ENCODE data around the gene GRPR.
"Not testable (repeated sequence)": the region's sequence is repeated elsewhere in the genome, so short reads cannot be mapped to it uniquely, and the experiment has no call there.

GRPR gene

GRCh38 chrX:16171944-16172343 is 48.6 kb downstream of the GRPR start:
- H3K27me3 ChIP-seq (ENCODE audit: insufficient read depth, low read length, poor library complexity) = no peaks in the 10 kb centered on the region
- H3K36me3 ChIP-seq (ENCODE audit: control insufficient read depth, insufficient read depth, low read length) = peaks cover 5% of the 10 kb centered on the region
- no peaks in the 10 kb centered on the region for H3K79me1 ChIP-seq (ENCODE audit: low read length)
- H4K8ac ChIP-seq (ENCODE audit: low read depth, low read length) = no peak overlapping the region
- H3K9ac ChIP-seq (ENCODE audit: low read length) = no peak overlapping the region
- H3K4me1 ChIP-seq (ENCODE audit: control insufficient read depth, low read depth, low read length) = no peaks in the 10 kb centered on the region
- H3K27ac ChIP-seq (ENCODE audit: low read depth, low read length) = no peak overlapping the region
- no CpG with 5 or more reads among the region's 4 CpGs for WGBS (ENCODE audit: extremely low coverage, insufficient coverage, low lambda C conversion rate)
- no peak overlapping the region for H2AK5ac ChIP-seq (ENCODE audit: low read length)
- no peak overlapping the region for H3K4me2 ChIP-seq (ENCODE audit: low read length)
- no peak for DNase-seq
- no peak overlapping the region for H2BK5ac ChIP-seq (ENCODE audit: low read length)
- H3K23ac ChIP-seq (ENCODE audit: low read length) = no peak overlapping the region
- H3K4ac ChIP-seq (ENCODE audit: low read depth, low read length) = no peak overlapping the region
- no peaks in the 10 kb centered on the region for H3K79me2 ChIP-seq (ENCODE audit: control insufficient read depth, insufficient read depth, low read length)
- H3K4me3 ChIP-seq (ENCODE audit: low read length) = no peak overlapping the region
- no peak overlapping the region for H4K5ac ChIP-seq (ENCODE audit: low read length)
- no peak overlapping the region for H2BK15ac ChIP-seq (replicated peaks; ENCODE audit: low read depth)
- H3K18ac ChIP-seq (ENCODE audit: low read length) = no peak overlapping the region
- H2BK120ac ChIP-seq (ENCODE audit: low read depth, low read length) = no peak overlapping the region
- H3K56ac ChIP-seq (ENCODE audit: low read length) = no peak overlapping the region

- no peak overlapping the region for H2BK15ac ChIP-seq (replicated peaks; ENCODE audit: low read depth)
- H2BK5ac ChIP-seq (ENCODE audit: low read length) = no peak overlapping the region
- H3K79me1 ChIP-seq (ENCODE audit: low read length) = no peaks in the 10 kb centered on the region
- no peaks in the 10 kb centered on the region for H3K79me2 ChIP-seq (ENCODE audit: control insufficient read depth, insufficient read depth, low read length)
- H3K27ac ChIP-seq (ENCODE audit: low read depth, low read length) = no peak overlapping the region
- no peak overlapping the region for H3K18ac ChIP-seq (ENCODE audit: low read length)
- H3K36me3 ChIP-seq (ENCODE audit: control insufficient read depth, insufficient read depth, low read length) = peaks cover 5% of the 10 kb centered on the region
- no peak overlapping the region for H3K4ac ChIP-seq (ENCODE audit: low read depth, low read length)
- no peak overlapping the region for H3K4me3 ChIP-seq (ENCODE audit: low read length)
- no peak overlapping the region for H3K9ac ChIP-seq (ENCODE audit: low read length)
- H4K8ac ChIP-seq (ENCODE audit: low read depth, low read length) = no peak overlapping the region
- no peak overlapping the region for H2BK120ac ChIP-seq (ENCODE audit: low read depth, low read length)
- no peaks in the 10 kb centered on the region for H3K4me1 ChIP-seq (ENCODE audit: control insufficient read depth, low read depth, low read length)
- H3K27me3 ChIP-seq (ENCODE audit: insufficient read depth, low read length, poor library complexity) = no peaks in the 10 kb centered on the region
- H3K56ac ChIP-seq (ENCODE audit: low read length) = no peak overlapping the region
- no CpG with 5 or more reads among the region's 3 CpGs for WGBS (ENCODE audit: extremely low coverage, insufficient coverage, low lambda C conversion rate)
- H4K5ac ChIP-seq (ENCODE audit: low read length) = no peak overlapping the region
- no peak for DNase-seq
- H3K4me2 ChIP-seq (ENCODE audit: low read length) = no peak overlapping the region
- no peak overlapping the region for H2AK5ac ChIP-seq (ENCODE audit: low read length)
- no peak overlapping the region for H3K23ac ChIP-seq (ENCODE audit: low read length)
These were observed 49.0 kb downstream of the GRPR start for GRCh38 chrX:16172391-16172790.

GRCh38 chrX:16175329-16176061 is 52.1 kb downstream of the GRPR start:
- no peak overlapping the region for H3K27ac ChIP-seq (ENCODE audit: low read depth, low read length)
- H3K4me1 ChIP-seq (ENCODE audit: control insufficient read depth, low read depth, low read length) = no peaks in the 10 kb centered on the region
- no peak overlapping the region for H2BK15ac ChIP-seq (replicated peaks; ENCODE audit: low read depth)
- no peak for DNase-seq
- no peak overlapping the region for H2AK5ac ChIP-seq (ENCODE audit: low read length)
- no peaks in the 10 kb centered on the region for H3K27me3 ChIP-seq (ENCODE audit: insufficient read depth, low read length, poor library complexity)
- no peak overlapping the region for H2BK5ac ChIP-seq (ENCODE audit: low read length)
- no peak overlapping the region for H3K9ac ChIP-seq (ENCODE audit: low read length)
- H3K79me1 ChIP-seq (ENCODE audit: low read length) = no peaks in the 10 kb centered on the region
- H3K4ac ChIP-seq (ENCODE audit: low read depth, low read length) = no peak overlapping the region
- H3K4me2 ChIP-seq (ENCODE audit: low read length) = no peak overlapping the region
- H3K36me3 ChIP-seq (ENCODE audit: control insufficient read depth, insufficient read depth, low read length) = peaks cover 5% of the 10 kb centered on the region
- H3K23ac ChIP-seq (ENCODE audit: low read length) = no peak overlapping the region
- no CpG with 5 or more reads among the region's 3 CpGs for WGBS (ENCODE audit: extremely low coverage, insufficient coverage, low lambda C conversion rate)
- no peak overlapping the region for H3K56ac ChIP-seq (ENCODE audit: low read length)
- no peak overlapping the region for H4K8ac ChIP-seq (ENCODE audit: low read depth, low read length)
- no peak overlapping the region for H3K18ac ChIP-seq (ENCODE audit: low read length)
- no peak overlapping the region for H3K4me3 ChIP-seq (ENCODE audit: low read length)
- H2BK120ac ChIP-seq (ENCODE audit: low read depth, low read length) = no peak overlapping the region
- no peaks in the 10 kb centered on the region for H3K79me2 ChIP-seq (ENCODE audit: control insufficient read depth, insufficient read depth, low read length)
- no peak overlapping the region for H4K5ac ChIP-seq (ENCODE audit: low read length)

GRCh38 chrX:16177260-16177659 is 53.9 kb downstream of the GRPR start:
- no peak overlapping the region for H3K27ac ChIP-seq (ENCODE audit: low read depth, low read length)
- H3K4me3 ChIP-seq (ENCODE audit: low read length) = no peak overlapping the region
- no peak for DNase-seq
- H3K36me3 ChIP-seq (ENCODE audit: control insufficient read depth, insufficient read depth, low read length) = peaks cover 5% of the 10 kb centered on the region
- H2BK15ac ChIP-seq (replicated peaks; ENCODE audit: low read depth) = no peak overlapping the region
- H3K4ac ChIP-seq (ENCODE audit: low read depth, low read length) = no peak overlapping the region
- H2BK5ac ChIP-seq (ENCODE audit: low read length) = no peak overlapping the region
- H2BK120ac ChIP-seq (ENCODE audit: low read depth, low read length) = no peak overlapping the region
- H3K79me2 ChIP-seq (ENCODE audit: control insufficient read depth, insufficient read depth, low read length) = no peaks in the 10 kb centered on the region
- no peaks in the 10 kb centered on the region for H3K4me1 ChIP-seq (ENCODE audit: control insufficient read depth, low read depth, low read length)
- H3K79me1 ChIP-seq (ENCODE audit: low read length) = no peaks in the 10 kb centered on the region
- no peak overlapping the region for H3K9ac ChIP-seq (ENCODE audit: low read length)
- H3K18ac ChIP-seq (ENCODE audit: low read length) = peak overlapping the region; percentile 39
- no peak overlapping the region for H2AK5ac ChIP-seq (ENCODE audit: low read length)
- H4K8ac ChIP-seq (ENCODE audit: low read depth, low read length) = no peak overlapping the region
- H3K4me2 ChIP-seq (ENCODE audit: low read length) = no peak overlapping the region
- no CpG with 5 or more reads among the region's 2 CpGs for WGBS (ENCODE audit: extremely low coverage, insufficient coverage, low lambda C conversion rate)
- H4K5ac ChIP-seq (ENCODE audit: low read length) = no peak overlapping the region
- no peaks in the 10 kb centered on the region for H3K27me3 ChIP-seq (ENCODE audit: insufficient read depth, low read length, poor library complexity)
- no peak overlapping the region for H3K23ac ChIP-seq (ENCODE audit: low read length)
- H3K56ac ChIP-seq (ENCODE audit: low read length) = no peak overlapping the region

GRCh38 chrX:16183843-16184242 is 60.5 kb downstream of the GRPR start:
- not testable (repeated sequence) for H3K27me3 ChIP-seq (ENCODE audit: insufficient read depth, low read length, poor library complexity); DNase-seq; H2BK120ac ChIP-seq (ENCODE audit: low read depth, low read length); H4K5ac ChIP-seq (ENCODE audit: low read length); H3K23ac ChIP-seq (ENCODE audit: low read length); H3K79me1 ChIP-seq (ENCODE audit: low read length); H3K4ac ChIP-seq (ENCODE audit: low read depth, low read length); H4K8ac ChIP-seq (ENCODE audit: low read depth, low read length); H3K4me3 ChIP-seq (ENCODE audit: low read length); H3K4me2 ChIP-seq (ENCODE audit: low read length); H2AK5ac ChIP-seq (ENCODE audit: low read length); H3K18ac ChIP-seq (ENCODE audit: low read length); H3K36me3 ChIP-seq (ENCODE audit: control insufficient read depth, insufficient read depth, low read length); H3K4me1 ChIP-seq (ENCODE audit: control insufficient read depth, low read depth, low read length); H3K79me2 ChIP-seq (ENCODE audit: control insufficient read depth, insufficient read depth, low read length); H2BK15ac ChIP-seq (replicated peaks; ENCODE audit: low read depth); H2BK5ac ChIP-seq (ENCODE audit: low read length)
- H3K27ac ChIP-seq (ENCODE audit: low read depth, low read length) = peak overlapping the region; percentile 36
- no CpG with 5 or more reads among the region's 10 CpGs for WGBS (ENCODE audit: extremely low coverage, insufficient coverage, low lambda C conversion rate)
- peak overlapping the region; percentile 67 for H3K56ac ChIP-seq (ENCODE audit: low read length)
- peak overlapping the region; percentile 67 for H3K9ac ChIP-seq (ENCODE audit: low read length)

- Histone ChIP-seq H3K79me1 (ENCODE audit: low read length) (no peaks in the 10 kb centered on the region), H3K4me3 (ENCODE audit: low read length) (no peak overlapping the region), H2BK120ac (ENCODE audit: low read depth, low read length) (peak overlapping the region; percentile 5), H2BK5ac (ENCODE audit: low read length) (peak overlapping the region; percentile 95), H3K36me3 (ENCODE audit: control insufficient read depth, insufficient read depth, low read length) (no peaks in the 10 kb centered on the region), H3K27ac (ENCODE audit: low read depth, low read length) (peak overlapping the region; percentile 73), H2BK15ac (replicated peaks; ENCODE audit: low read depth) (no peak overlapping the region), H3K4ac (ENCODE audit: low read depth, low read length) (peak overlapping the region; percentile 88), H2AK5ac (ENCODE audit: low read length) (no peak overlapping the region), H3K79me2 (ENCODE audit: control insufficient read depth, insufficient read depth, low read length) (no peaks in the 10 kb centered on the region), H3K18ac (ENCODE audit: low read length) (peak overlapping the region; percentile 97), H3K27me3 (ENCODE audit: insufficient read depth, low read length, poor library complexity) (no peaks in the 10 kb centered on the region), H3K4me1 (ENCODE audit: control insufficient read depth, low read depth, low read length) (peaks cover 9% of the 10 kb centered on the region), H4K8ac (ENCODE audit: low read depth, low read length) (no peak overlapping the region), H3K4me2 (ENCODE audit: low read length) (no peak overlapping the region), H3K56ac (ENCODE audit: low read length) (peak overlapping the region; percentile 87), H3K9ac (ENCODE audit: low read length) (no peak overlapping the region), H3K23ac (ENCODE audit: low read length) (no peak overlapping the region), H4K5ac (ENCODE audit: low read length) (no peak overlapping the region)
- peak; percentile 54 for DNase-seq
- no CpG with 5 or more reads among the region's 2 CpGs for WGBS (ENCODE audit: extremely low coverage, insufficient coverage, low lambda C conversion rate)
These were observed 62.4 kb downstream of the GRPR start for GRCh38 chrX:16185725-16186136.

All from mesendoderm (in vitro differentiated cells).